ENCODE results near the gene FAM117B.

GRCh38 chr2:202605174-202605573 is 29.6 kb upstream of the FAM117B start:
- TF ChIP-seq CTCF (conservative IDR thresholded peaks at IDR 0.05 in 1 of 2, IDR thresholded peaks at IDR 0.05 in 1 of 2; ENCODE audit: extremely low read depth in 1 of 2, insufficient read depth in 1 of 2, low read depth in 1 of 2, low read length in 2 of 2) (no peak), EZH2 (IDR thresholded peaks at IDR 0.05; ENCODE audit: borderline replicate concordance, low read length) (no peak)
